Retina (tissue), 1 donor: ENCODE results near the gene OR2T11.
"Not testable (repeated sequence)": the region's sequence is repeated elsewhere in the genome, so short reads cannot be mapped to it uniquely, and the experiment has no call there.

Source experiments
- DNase-seq: peaks from one replicate; pipeline ENCODE4 v3.0.0-alpha.2; 2016

The OR2T11 gene

DNA sequence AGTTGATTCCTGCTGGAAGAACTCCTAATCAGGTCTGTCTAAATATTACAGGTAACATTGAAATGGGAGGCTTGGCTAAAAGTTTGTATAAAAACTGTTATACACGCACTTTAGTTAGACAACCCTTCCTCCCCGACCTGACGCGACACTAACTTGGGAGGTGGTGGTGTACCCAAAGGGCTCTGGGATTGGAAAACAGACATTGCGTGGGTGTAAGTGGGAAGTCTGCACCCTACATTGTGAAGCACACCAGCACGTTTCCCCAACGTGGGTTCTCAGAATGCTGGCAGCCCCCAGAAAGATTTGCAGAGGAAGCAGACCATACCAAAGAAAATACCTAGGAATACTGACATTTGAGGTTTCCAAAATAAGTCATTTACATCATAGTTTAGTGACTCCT lies 16.8 kb downstream of the OR2T11 start:
- no peak for DNase-seq

GRCh38 chr1:248613742-248614141 lies 21.1 kb downstream of the OR2T11 start:
- no peak for DNase-seq

DNA sequence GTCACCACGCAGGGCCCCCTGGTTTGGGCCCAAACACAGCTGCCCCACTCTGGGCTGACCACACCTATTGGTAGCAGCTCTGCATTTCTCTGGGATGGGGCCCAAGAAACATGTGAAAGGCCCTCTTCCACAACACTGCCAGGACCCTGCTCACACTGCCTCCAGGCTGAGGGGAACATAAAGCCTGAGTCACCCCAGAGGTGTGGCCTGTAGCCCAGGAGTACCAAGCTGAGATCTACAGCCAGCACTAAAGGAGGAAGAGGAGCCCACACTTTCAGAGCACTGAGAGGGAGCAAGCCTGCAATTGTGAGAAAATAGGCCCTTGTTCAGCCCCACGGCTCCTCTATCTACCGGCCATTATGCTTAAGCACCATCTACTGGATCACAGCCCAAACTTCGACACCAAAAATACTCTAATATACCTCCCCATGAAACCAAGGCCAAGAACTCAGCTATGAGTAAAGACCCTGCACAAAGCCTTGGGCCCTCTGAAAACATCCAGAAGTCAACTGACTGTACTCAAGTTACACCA lies 22.9 kb downstream of the OR2T11 start:
- DNase-seq: no peak

GRCh38 chr1:248610301-248610700 lies 24.6 kb downstream of the OR2T11 start:
- no peak for DNase-seq

DNA sequence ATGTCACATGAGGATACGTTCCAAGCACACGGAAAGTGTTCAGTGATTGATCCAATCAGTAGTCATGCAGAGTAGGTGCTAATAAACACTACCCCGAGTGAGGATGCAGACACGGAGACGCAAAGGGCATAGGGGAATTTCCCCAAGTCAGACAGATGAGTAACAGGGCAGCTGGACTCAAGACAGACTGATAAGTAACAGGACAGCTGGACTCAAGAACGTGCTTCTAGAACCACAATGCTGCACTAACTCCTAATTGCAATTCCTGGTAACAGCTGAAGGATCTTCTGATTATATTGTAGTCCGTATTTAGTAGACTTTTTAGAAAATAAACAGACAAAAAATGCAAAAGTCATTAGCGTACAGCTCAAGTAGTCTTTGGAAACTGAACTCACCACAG lies 35.5 kb downstream of the OR2T11 start:
- DNase-seq: no peak

GRCh38 chr1:248597589-248597988 lies 37.3 kb downstream of the OR2T11 start, which contains the start of gene OR2T10:
Gene OR2T10 (minus strand): TSS chr1:248597700. CDS start chr1:248593768, 3,932 bp downstream.
- no peak for DNase-seq

- no peak for DNase-seq
Observed at GRCh38 chr1:248596615-248597014, 38.3 kb downstream of the OR2T11 start.

- no peak for DNase-seq
Observed at GRCh38 chr1:248593226-248593625, 41.7 kb downstream of the OR2T11 start.

- no peak for DNase-seq
Observed at GRCh38 chr1:248592655-248593054, 42.2 kb downstream of the OR2T11 start.

- DNase-seq: no peak
Observed at GRCh38 chr1:248590055-248590454, 44.8 kb downstream of the OR2T11 start.

GRCh38 chr1:248589334-248589733 lies 45.6 kb downstream of the OR2T11 start:
- DNase-seq: no peak

GRCh38 chr1:248585266-248585665 lies 49.6 kb downstream of the OR2T11 start:
- no peak for DNase-seq

- DNase-seq: no peak
Observed at GRCh38 chr1:248576260-248576980, 58.5 kb downstream of the OR2T11 start.

DNA sequence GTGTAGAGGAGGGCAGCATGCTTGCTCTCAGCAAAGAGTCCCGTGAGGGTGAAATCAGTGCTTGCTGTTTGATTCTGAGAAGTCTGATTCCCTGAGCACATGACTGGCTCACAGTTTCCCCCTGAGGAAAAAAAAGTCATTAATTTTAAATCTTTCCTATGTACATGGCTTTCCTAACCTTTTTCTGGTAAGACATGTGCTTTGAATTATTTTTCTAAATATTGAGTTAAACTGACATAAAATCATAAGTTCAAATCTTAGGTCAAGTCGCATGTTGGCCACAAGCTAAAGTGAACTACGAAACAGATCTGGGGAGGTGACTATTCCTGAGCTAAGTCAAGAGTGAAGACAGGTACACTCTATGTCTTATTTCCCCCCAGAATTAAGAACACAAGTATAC lies 60.2 kb downstream of the OR2T11 start, which contains the start of gene OR2T34:
OR2T34 (minus strand) TSS at position 101 of the 400 bp plus-strand sequence; CDS start at position 101, 0 bp downstream.
- DNase-seq: not testable (repeated sequence)

- DNase-seq: not testable (repeated sequence)
Observed at GRCh38 chr1:248573856-248574255, 61.0 kb downstream of the OR2T11 start.
